ENCODE data around the gene SBF2.

DNA sequence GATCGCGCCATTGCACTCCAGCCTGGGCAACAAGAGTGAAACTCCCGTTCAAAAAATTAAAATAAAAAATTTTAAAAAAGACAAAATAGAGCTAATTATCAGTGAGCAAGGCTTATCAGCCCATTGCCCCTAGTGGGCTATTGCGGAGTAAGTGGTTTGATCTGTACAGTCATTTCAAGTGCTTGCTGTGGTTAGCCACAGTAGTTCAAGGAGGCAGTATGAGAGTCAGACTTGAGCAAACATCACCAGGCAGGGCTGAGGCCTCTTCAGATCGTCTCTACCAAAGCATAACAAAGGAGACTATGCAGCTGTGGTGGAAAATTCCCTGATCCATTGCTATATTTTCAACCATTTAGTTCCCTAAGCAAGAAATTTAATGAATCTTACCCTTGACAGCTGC is 4.3 kb upstream of the SBF2 start:
- TF ChIP-seq, protein P1, sequence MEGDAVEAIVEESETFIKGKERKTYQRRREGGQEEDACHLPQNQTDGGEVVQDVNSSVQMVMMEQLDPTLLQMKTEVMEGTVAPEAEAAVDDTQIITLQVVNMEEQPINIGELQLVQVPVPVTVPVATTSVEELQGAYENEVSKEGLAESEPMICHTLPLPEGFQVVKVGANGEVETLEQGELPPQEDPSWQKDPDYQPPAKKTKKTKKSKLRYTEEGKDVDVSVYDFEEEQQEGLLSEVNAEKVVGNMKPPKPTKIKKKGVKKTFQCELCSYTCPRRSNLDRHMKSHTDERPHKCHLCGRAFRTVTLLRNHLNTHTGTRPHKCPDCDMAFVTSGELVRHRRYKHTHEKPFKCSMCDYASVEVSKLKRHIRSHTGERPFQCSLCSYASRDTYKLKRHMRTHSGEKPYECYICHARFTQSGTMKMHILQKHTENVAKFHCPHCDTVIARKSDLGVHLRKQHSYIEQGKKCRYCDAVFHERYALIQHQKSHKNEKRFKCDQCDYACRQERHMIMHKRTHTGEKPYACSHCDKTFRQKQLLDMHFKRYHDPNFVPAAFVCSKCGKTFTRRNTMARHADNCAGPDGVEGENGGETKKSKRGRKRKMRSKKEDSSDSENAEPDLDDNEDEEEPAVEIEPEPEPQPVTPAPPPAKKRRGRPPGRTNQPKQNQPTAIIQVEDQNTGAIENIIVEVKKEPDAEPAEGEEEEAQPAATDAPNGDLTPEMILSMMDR (IDR thresholded peaks at IDR 0.05) = no peak
- TF ChIP-seq POLR2A (IDR thresholded peaks at IDR 0.05) = no peak

Measured in lower leg skin (tissue), 3 donors.